Measurements from ENCODE around the gene TGIF1.

The TGIF1 gene

GRCh38 chr18:3486512-3486911 lies 36.5 kb downstream of the TGIF1 start:
- DNase-seq: no peak

GRCh38 chr18:3489462-3489861 lies 39.5 kb downstream of the TGIF1 start:
- DNase-seq: no peak

- no peak for DNase-seq
These were observed 42.1 kb downstream of the TGIF1 start for GRCh38 chr18:3491981-3492555.

GRCh38 chr18:3492721-3493120 lies 42.7 kb downstream of the TGIF1 start:
- DNase-seq: no peak

- DNase-seq: no peak
These were observed 43.7 kb downstream of the TGIF1 start for GRCh38 chr18:3493501-3494244.

- no peak for DNase-seq
These were observed 44.2 kb downstream of the TGIF1 start for GRCh38 chr18:3494245-3494526.

GRCh38 chr18:3494569-3494968 lies 44.6 kb downstream of the TGIF1 start:
- DNase-seq: no peak

GRCh38 chr18:3495691-3496430 lies 45.9 kb downstream of the TGIF1 start:
- peak; percentile 20 for DNase-seq

GRCh38 chr18:3498698-3499471 lies 48.9 kb downstream of the TGIF1 start:
- DNase-seq: peak; percentile 46

- DNase-seq: peak; percentile 30
These were observed 49.5 kb downstream of the TGIF1 start for GRCh38 chr18:3499501-3499900.

- peak; percentile 39 for DNase-seq
These were observed 50.0 kb downstream of the TGIF1 start for GRCh38 chr18:3500016-3500415.

GRCh38 chr18:3502650-3503049 lies 52.7 kb downstream of the TGIF1 start:
- DNase-seq: no peak

- no peak for DNase-seq
These were observed 54.7 kb downstream of the TGIF1 start for GRCh38 chr18:3504637-3505036.

- DNase-seq: no peak
These were observed 58.9 kb downstream of the TGIF1 start for GRCh38 chr18:3508576-3509549.

Data from fibroblast of skin of right biceps (primary cell).